Loucy (cell line): ENCODE measurements around the gene TBC1D1.

Experiments used
- H2AFZ ChIP-seq: fragments of 200-600 bp; sonication (generic); 2 replicates; pipeline ENCODE4 v1.6.0; 2016; ENCODE audit warnings: antibody characterized with exemption, mild to moderate bottlenecking, low read length, moderate library complexity
- H3F3A ChIP-seq: fragments of 200-600 bp; 2 replicates; pipeline ENCODE4 v1.6.0; 2016; ENCODE audit warnings: antibody characterized with exemption, low read depth, mild to moderate bottlenecking
- H3K27me3 ChIP-seq: fragments of 200-600 bp; sonication (generic); 2 replicates; pipeline ENCODE4 v1.6.1; 2014; ENCODE audit warnings: low read length, mild to moderate bottlenecking; ENCODE audit not compliant: insufficient read depth, poor library complexity, severe bottlenecking
- H3K36me3 ChIP-seq: fragments of 200-600 bp; sonication (generic); 2 replicates; pipeline ENCODE4 v1.6.1; 2016; ENCODE audit warnings: low read length; ENCODE audit not compliant: insufficient read depth
- H3K4me1 ChIP-seq: fragments of 200-600 bp; sonication (generic); 2 replicates; pipeline ENCODE4 v1.5.1; 2014; ENCODE audit warnings: low read length, mild to moderate bottlenecking; ENCODE audit not compliant: insufficient read depth, poor library complexity, severe bottlenecking
- H3K4me2 ChIP-seq: fragments of 200-600 bp; sonication (generic); 2 replicates; pipeline ENCODE4 v1.6.0; 2014; ENCODE audit warnings: antibody characterized with exemption, low read length, low read depth, mild to moderate bottlenecking; ENCODE audit not compliant: poor library complexity, severe bottlenecking
- H3K4me3 ChIP-seq: fragments of 200-600 bp; sonication (generic); 2 replicates; pipeline ENCODE4 v1.5.1; 2014; ENCODE audit warnings: low read length, mild to moderate bottlenecking, mixed read lengths; ENCODE audit not compliant: poor library complexity, severe bottlenecking
- H3K79me2 ChIP-seq: fragments of 200-600 bp; sonication (generic); 2 replicates; pipeline ENCODE4 v1.6.1; 2014; ENCODE audit warnings: low read length; ENCODE audit not compliant: insufficient read depth
- H3K9ac ChIP-seq: fragments of 200-600 bp; sonication (generic); 2 replicates; pipeline ENCODE4 v1.6.0; 2014; ENCODE audit warnings: mild to moderate bottlenecking, low read depth, low read length, moderate library complexity; ENCODE audit not compliant: poor library complexity, severe bottlenecking
- H3K9me2 ChIP-seq: fragments of 200-600 bp; sonication (generic); replicated peaks from 2 replicates; pipeline ENCODE4 v1.6.1; 2016; ENCODE audit warnings: low read depth, low read length, mixed read lengths
- H3K9me3 ChIP-seq: fragments of 200-600 bp; sonication (generic); 2 replicates; pipeline ENCODE4 v1.6.1; 2014; ENCODE audit warnings: mild to moderate bottlenecking, antibody characterized with exemption, low read length, low read depth; ENCODE audit not compliant: insufficient read depth
- H4K20me1 ChIP-seq: fragments of 200-600 bp; sonication (generic); 2 replicates; pipeline ENCODE4 v1.6.0; 2014; ENCODE audit warnings: antibody characterized with exemption, low read length, mild to moderate bottlenecking; ENCODE audit not compliant: insufficient read depth, poor library complexity, severe bottlenecking
- EZH2phosphoT487 ChIP-seq: fragments of 200-600 bp; IDR thresholded peaks from 2 replicates; pipeline ENCODE4 v1.6.1; 2018; ENCODE audit warnings: antibody characterized with exemption, mild to moderate bottlenecking, moderate library complexity, borderline replicate concordance
- TF ChIP-seq, protein P1 (sequence below): fragments of 200-600 bp; sonication (generic); conservative IDR thresholded peaks from 2 replicates; pipeline ENCODE4 v1.5.1; 2014; ENCODE audit warnings: mild to moderate bottlenecking, antibody characterized with exemption, low read length

Gene TBC1D1

DNA sequence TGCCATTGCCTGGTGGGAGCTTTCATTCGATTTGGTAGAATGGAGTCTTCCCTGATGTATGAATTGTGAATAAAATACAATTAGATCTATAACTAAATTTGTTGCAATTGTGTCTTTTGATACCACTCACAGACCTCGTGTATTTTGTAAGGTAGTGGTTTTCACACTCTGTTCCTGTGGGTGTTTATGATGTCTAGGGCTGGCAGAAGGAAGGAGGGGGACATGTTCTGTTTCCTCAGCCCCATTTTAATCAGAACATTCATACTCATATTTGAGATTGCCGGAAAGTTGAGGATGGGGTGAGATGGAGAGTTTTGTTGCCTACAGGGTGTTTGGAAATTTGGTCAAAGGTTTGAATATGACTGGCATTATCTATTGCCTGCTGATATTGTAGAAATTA, 112.2 kb downstream of the TBC1D1 start:
- Histone ChIP-seq H3K36me3 (no peaks in the 10 kb centered on the region), H3K4me2 (no peak overlapping the region), H3K9me2 (no peaks in the 10 kb centered on the region), H3K27me3 (no peaks in the 10 kb centered on the region), H3K79me2 (0 out of 2 replicates have a peak, but pooled peaks cover 7% of the 10 kb centered on the region), H2AFZ (no peak overlapping the region), H4K20me1 (peaks cover 5% of the 10 kb centered on the region), H3F3A (no peaks in the 10 kb centered on the region), H3K4me1 (peaks cover 24% of the 10 kb centered on the region), H3K9me3 (no peaks in the 10 kb centered on the region), H3K9ac (no peak overlapping the region), H3K4me3 (no peak overlapping the region)
- TF ChIP-seq EZH2phosphoT487: no peak
- TF ChIP-seq, protein P1, sequence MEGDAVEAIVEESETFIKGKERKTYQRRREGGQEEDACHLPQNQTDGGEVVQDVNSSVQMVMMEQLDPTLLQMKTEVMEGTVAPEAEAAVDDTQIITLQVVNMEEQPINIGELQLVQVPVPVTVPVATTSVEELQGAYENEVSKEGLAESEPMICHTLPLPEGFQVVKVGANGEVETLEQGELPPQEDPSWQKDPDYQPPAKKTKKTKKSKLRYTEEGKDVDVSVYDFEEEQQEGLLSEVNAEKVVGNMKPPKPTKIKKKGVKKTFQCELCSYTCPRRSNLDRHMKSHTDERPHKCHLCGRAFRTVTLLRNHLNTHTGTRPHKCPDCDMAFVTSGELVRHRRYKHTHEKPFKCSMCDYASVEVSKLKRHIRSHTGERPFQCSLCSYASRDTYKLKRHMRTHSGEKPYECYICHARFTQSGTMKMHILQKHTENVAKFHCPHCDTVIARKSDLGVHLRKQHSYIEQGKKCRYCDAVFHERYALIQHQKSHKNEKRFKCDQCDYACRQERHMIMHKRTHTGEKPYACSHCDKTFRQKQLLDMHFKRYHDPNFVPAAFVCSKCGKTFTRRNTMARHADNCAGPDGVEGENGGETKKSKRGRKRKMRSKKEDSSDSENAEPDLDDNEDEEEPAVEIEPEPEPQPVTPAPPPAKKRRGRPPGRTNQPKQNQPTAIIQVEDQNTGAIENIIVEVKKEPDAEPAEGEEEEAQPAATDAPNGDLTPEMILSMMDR: no peak

DNA sequence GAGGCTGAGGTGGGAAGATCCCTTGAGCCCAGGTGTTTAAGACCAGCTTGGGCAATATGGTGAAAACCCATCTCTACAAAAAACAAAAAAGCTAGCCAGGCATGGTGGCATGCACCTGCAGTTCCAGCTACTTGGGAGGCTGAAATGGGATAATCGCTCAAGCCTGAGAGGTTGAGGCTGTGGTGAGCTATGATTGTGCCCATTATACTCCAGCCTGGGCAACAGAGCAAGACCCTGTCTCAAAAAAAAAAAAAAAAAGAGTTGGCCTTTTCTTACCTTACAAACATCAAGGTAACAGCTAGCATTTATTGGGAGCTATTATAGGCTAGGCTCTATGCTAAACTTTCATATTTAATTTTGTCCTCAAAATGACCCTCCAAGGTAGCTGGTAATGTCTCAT, 112.7 kb downstream of the TBC1D1 start:
- Histone ChIP-seq H2AFZ (no peak overlapping the region), H3K4me1 (peaks cover 24% of the 10 kb centered on the region), H3K27me3 (no peaks in the 10 kb centered on the region), H3K79me2 (0 out of 2 replicates have a peak, but pooled peaks cover 5% of the 10 kb centered on the region), H3F3A (no peaks in the 10 kb centered on the region), H3K36me3 (no peaks in the 10 kb centered on the region), H3K4me2 (no peak overlapping the region), H3K9ac (no peak overlapping the region), H3K9me3 (no peaks in the 10 kb centered on the region), H3K9me2 (no peaks in the 10 kb centered on the region), H4K20me1 (peaks cover 5% of the 10 kb centered on the region), H3K4me3 (no peak overlapping the region)
- TF ChIP-seq, protein P1: no peak
- no peak for TF ChIP-seq EZH2phosphoT487

DNA sequence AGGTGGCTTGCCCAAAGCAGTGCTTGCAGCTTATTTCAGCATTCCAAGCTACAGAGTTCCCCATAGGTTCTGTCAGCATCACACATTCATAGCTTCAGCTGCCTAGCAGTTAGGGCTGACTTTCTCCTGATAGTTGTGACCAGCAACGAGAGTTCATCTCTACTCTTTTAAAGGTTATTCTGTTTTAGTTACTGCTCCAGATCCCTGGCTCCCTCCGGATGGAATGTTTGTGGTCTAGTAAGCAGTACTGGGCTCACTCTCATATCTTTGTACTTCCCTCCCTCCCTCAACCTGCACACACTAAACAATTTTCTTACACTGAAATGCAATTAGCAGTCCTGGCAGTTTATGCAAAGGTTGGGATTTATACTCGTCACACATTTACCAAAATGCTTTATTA, 113.2 kb downstream of the TBC1D1 start:
- TF ChIP-seq EZH2phosphoT487: no peak
- peaks cover 24% of the 10 kb centered on the region for H3K4me1 ChIP-seq
- no peaks in the 10 kb centered on the region for H3K9me2 ChIP-seq
- no peak overlapping the region for H3K4me3 ChIP-seq
- no peaks in the 10 kb centered on the region for H3K9me3 ChIP-seq
- H3K36me3 ChIP-seq: no peaks in the 10 kb centered on the region
- H3K9ac ChIP-seq: no peak overlapping the region
- H4K20me1 ChIP-seq: peaks cover 5% of the 10 kb centered on the region
- H3K27me3 ChIP-seq: no peaks in the 10 kb centered on the region
- H3K4me2 ChIP-seq: no peak overlapping the region
- 0 out of 2 replicates have a peak, but pooled peaks cover 5% of the 10 kb centered on the region for H3K79me2 ChIP-seq
- H3F3A ChIP-seq: no peaks in the 10 kb centered on the region
- no peak overlapping the region for H2AFZ ChIP-seq

DNA sequence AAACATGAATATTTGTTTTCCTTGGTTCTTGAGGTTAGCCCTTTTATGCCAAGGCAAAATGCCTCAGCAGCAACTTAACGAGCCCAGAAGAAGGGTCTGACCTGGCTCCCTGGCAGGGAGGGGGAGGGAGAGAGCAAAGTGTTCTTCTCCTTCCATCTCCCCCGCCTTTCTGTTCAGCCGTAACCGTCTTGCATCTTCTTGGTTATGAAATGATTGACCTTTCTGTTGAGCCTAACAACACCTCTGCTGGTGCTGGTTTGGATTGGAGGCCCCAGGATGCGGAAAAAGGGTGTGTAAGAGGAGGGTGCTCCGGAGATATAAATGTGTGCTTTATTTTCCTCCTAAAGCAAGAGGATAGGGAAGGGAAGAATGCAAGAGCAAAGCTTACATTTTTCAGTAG, 114.0 kb downstream of the TBC1D1 start:
- H3K79me2 ChIP-seq: 0 out of 2 replicates have a peak, but pooled peaks cover 5% of the 10 kb centered on the region

More for the DNA sequence above, 114.0 kb downstream of the TBC1D1 start:
- H3K9me3 ChIP-seq: no peaks in the 10 kb centered on the region
- H3K36me3 ChIP-seq: no peaks in the 10 kb centered on the region
- H2AFZ ChIP-seq: no peak overlapping the region
- H3K4me3 ChIP-seq: no peak overlapping the region
- H3K27me3 ChIP-seq: no peaks in the 10 kb centered on the region
- peaks cover 5% of the 10 kb centered on the region for H4K20me1 ChIP-seq
- H3K9ac ChIP-seq: no peak overlapping the region
- H3K4me2 ChIP-seq: no peak overlapping the region
- H3K9me2 ChIP-seq: no peaks in the 10 kb centered on the region
- no peaks in the 10 kb centered on the region for H3F3A ChIP-seq
- no peak for TF ChIP-seq EZH2phosphoT487
- TF ChIP-seq, protein P1: no peak
- H3K4me1 ChIP-seq: peaks cover 24% of the 10 kb centered on the region
